Neural cell (in vitro differentiated cells): ENCODE data around the gene ERRFI1.

ENCODE experiments used
- EP300 ChIP-seq: fragments of 450-650 bp; conservative IDR thresholded peaks from 2 replicates; pipeline ENCODE4 v1.6.1; 2014; ENCODE audit warnings: antibody characterized with exemption, mild to moderate bottlenecking, moderate library complexity; ENCODE audit not compliant: poor library complexity, severe bottlenecking
- EZH2 ChIP-seq: fragments of 200-600, 300-800 bp; shearing (Covaris generic), sonication (generic); IDR thresholded peaks from 2 replicates; pipeline ENCODE4 v1.6.1; 2014; ENCODE audit warnings: antibody characterized with exemption, low read length, borderline replicate concordance, mild to moderate bottlenecking; ENCODE audit not compliant: insufficient read depth, poor library complexity, severe bottlenecking
- TAF1 ChIP-seq: IDR thresholded peaks from 2 replicates; pipeline ENCODE4 v1.6.1; 2012; ENCODE audit warnings: low read depth
- TF ChIP-seq, protein P1 (sequence below): fragments of 450-650 bp; IDR thresholded peaks from 2 replicates; pipeline ENCODE4 v1.5.1; 2014; ENCODE audit warnings: antibody characterized with exemption, mild to moderate bottlenecking, moderate library complexity; ENCODE audit not compliant: poor library complexity, severe bottlenecking
- TF ChIP-seq, protein P2 (sequence below): IDR thresholded peaks from 2 replicates; pipeline ENCODE4 v1.6.1; 2012; ENCODE audit warnings: borderline replicate concordance

DNA sequence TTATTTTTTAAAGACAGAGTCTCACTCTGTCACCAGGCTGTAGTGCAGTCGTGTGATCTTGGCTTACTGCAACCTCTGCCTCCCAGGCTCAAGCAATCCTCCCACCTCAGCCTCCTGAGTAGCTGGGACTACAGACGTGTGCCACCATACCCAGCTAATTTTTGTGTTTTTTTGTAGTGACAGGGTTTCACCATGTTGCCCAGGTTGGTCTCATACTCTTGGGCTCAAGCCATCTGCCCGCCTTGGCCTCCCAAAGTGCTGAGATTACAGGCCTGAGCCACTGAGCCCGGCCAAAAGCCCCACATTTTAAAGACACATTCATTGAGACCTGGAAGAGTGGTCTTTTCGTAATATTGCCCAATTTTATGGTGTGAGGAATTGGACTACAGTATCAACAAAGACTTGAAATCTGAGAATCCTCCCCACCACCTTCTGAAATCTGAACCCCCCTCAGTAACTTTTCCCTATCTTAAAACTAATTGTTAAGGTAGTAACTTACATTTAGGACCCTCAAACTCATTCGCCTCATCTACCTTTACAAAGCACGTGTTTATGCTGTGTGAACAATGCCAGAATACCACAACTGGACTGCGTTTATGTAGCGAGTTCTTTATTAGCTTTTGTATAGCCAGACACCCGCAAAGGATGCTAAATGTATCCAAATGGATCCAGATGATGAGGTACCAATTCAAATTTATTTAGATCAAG is 2.7 kb downstream of the ERRFI1 start:
- TF ChIP-seq EP300 (no peak), EZH2 (no peak), TAF1 (no peak)
- TF ChIP-seq, protein P1, sequence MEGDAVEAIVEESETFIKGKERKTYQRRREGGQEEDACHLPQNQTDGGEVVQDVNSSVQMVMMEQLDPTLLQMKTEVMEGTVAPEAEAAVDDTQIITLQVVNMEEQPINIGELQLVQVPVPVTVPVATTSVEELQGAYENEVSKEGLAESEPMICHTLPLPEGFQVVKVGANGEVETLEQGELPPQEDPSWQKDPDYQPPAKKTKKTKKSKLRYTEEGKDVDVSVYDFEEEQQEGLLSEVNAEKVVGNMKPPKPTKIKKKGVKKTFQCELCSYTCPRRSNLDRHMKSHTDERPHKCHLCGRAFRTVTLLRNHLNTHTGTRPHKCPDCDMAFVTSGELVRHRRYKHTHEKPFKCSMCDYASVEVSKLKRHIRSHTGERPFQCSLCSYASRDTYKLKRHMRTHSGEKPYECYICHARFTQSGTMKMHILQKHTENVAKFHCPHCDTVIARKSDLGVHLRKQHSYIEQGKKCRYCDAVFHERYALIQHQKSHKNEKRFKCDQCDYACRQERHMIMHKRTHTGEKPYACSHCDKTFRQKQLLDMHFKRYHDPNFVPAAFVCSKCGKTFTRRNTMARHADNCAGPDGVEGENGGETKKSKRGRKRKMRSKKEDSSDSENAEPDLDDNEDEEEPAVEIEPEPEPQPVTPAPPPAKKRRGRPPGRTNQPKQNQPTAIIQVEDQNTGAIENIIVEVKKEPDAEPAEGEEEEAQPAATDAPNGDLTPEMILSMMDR: no peak
- TF ChIP-seq, protein P2, sequence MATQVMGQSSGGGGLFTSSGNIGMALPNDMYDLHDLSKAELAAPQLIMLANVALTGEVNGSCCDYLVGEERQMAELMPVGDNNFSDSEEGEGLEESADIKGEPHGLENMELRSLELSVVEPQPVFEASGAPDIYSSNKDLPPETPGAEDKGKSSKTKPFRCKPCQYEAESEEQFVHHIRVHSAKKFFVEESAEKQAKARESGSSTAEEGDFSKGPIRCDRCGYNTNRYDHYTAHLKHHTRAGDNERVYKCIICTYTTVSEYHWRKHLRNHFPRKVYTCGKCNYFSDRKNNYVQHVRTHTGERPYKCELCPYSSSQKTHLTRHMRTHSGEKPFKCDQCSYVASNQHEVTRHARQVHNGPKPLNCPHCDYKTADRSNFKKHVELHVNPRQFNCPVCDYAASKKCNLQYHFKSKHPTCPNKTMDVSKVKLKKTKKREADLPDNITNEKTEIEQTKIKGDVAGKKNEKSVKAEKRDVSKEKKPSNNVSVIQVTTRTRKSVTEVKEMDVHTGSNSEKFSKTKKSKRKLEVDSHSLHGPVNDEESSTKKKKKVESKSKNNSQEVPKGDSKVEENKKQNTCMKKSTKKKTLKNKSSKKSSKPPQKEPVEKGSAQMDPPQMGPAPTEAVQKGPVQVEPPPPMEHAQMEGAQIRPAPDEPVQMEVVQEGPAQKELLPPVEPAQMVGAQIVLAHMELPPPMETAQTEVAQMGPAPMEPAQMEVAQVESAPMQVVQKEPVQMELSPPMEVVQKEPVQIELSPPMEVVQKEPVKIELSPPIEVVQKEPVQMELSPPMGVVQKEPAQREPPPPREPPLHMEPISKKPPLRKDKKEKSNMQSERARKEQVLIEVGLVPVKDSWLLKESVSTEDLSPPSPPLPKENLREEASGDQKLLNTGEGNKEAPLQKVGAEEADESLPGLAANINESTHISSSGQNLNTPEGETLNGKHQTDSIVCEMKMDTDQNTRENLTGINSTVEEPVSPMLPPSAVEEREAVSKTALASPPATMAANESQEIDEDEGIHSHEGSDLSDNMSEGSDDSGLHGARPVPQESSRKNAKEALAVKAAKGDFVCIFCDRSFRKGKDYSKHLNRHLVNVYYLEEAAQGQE: no peak
